Activated CD4-positive, alpha-beta memory T cell treated with anti-CD3 and anti-CD28 coated beads, Interleukin-2, amount 10 ng/mL, durations not matched to agents 7 days and 5 days (primary cell): ENCODE results near the gene NME8. TPM values are rescaled to one million over a fixed set of nuclear protein-coding genes. Genes with fewer than 3 reads are reported as not detected.
"Not testable (repeated sequence)": the region's sequence is repeated elsewhere in the genome, so short reads cannot be mapped to it uniquely, and the experiment has no call there.

Experiments used
- CTCF ChIA-PET: fragments of 350-600 bp; sonication (Branson Sonifier 250); formaldehyde crosslinking; loops from one replicate; lab custom pipeline; 2021; ENCODE audit warnings: antibody characterized with exemption, inconsistent platforms; lab: Charles Lee
- POLR2A ChIA-PET: fragments of 350-600 bp; sonication (Branson Sonifier 250); formaldehyde crosslinking; loops from one replicate; lab custom pipeline; 2021; ENCODE audit warnings: antibody characterized with exemption; lab: Charles Lee
- DNase-seq: peaks from one replicate; pipeline ENCODE4 v3.0.0-alpha.2; 2020
- H3K27ac Mint-ChIP-seq: one replicate; pipeline ENCODE4 v1.8.0; 2021; ENCODE audit warnings: mild to moderate bottlenecking, mixed read lengths
- H3K27me3 Mint-ChIP-seq: one replicate; pipeline ENCODE4 v1.8.0; 2021; ENCODE audit warnings: mixed read lengths
- H3K36me3 Mint-ChIP-seq: one replicate; pipeline ENCODE4 v1.8.0; 2021; ENCODE audit warnings: low read depth, mixed read lengths
- H3K4me1 Mint-ChIP-seq: one replicate; pipeline ENCODE4 v1.8.0; 2021; ENCODE audit warnings: mixed read lengths
- H3K4me3 Mint-ChIP-seq: one replicate; pipeline ENCODE4 v1.8.0; 2021; ENCODE audit warnings: mild to moderate bottlenecking, mixed read lengths
- H3K9me3 Mint-ChIP-seq: one replicate; pipeline ENCODE4 v1.8.0; 2021; ENCODE audit warnings: mixed read lengths
- total RNA-seq, 2 experiments: library from RNA; stranded (reverse); gene quantifications; one replicate each; pipeline ENCODE4 v1.2.3, GENCODE V29; 2021

Gene NME8, protein sequence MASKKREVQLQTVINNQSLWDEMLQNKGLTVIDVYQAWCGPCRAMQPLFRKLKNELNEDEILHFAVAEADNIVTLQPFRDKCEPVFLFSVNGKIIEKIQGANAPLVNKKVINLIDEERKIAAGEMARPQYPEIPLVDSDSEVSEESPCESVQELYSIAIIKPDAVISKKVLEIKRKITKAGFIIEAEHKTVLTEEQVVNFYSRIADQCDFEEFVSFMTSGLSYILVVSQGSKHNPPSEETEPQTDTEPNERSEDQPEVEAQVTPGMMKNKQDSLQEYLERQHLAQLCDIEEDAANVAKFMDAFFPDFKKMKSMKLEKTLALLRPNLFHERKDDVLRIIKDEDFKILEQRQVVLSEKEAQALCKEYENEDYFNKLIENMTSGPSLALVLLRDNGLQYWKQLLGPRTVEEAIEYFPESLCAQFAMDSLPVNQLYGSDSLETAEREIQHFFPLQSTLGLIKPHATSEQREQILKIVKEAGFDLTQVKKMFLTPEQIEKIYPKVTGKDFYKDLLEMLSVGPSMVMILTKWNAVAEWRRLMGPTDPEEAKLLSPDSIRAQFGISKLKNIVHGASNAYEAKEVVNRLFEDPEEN
- total RNA-seq = not detected

DNA sequence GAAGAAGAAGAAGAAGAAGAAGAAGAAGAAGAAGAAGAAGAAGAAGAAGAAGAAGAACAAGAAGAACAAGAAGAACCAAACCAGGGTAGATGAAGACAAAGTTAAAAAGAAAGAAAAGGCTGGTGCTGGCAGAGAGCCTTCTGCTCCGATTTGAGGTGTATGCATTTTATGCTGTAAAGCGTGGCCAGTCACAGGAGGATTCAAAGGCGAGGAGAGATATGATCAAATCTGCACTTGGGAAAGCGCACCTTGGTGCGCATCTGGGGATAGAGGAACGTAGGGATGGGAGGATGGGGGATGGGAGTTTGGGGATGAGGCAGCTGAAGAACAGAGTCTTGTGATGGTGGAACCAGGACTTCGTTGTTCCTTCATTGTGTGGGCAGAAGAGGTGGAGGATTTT, at the start of gene NME8:
NME8 (plus strand) TSS at position 301 of the 400 bp plus-strand sequence. CDS start 1,670 bp downstream, outside the sequence.
- ChIA-PET CTCF (no interaction called here), POLR2A (no interaction called here)
- Mint-ChIP-seq H3K4me1 (no peaks in the 10 kb centered on the region), H3K27me3 (peaks cover 2% of the 10 kb centered on the region), H3K4me3 (no peak within 1 kb of the TSS), H3K36me3 (no peaks in the 10 kb centered on the region), H3K9me3 (peaks cover 6% of the 10 kb centered on the region), H3K27ac (no peak within 1 kb of the TSS)
- DNase-seq = no peak

DNA sequence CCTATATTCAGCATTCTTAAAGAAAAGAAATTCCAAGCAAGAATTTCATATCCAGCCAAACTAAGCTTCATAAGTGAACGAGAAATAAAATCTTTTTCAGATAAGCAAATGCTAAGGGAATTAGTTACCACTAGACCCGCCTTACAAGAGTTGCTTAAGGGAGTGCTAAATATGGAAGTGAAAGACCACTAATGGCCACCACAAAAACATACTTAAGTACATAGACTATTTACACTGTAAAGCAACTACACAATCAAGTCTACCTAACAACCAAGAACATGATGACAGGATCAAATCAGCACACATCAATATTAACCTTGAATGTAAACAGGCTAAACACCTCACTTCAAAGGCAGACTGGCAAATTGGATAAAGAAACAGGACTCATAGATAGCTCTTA, 42.2 kb upstream of the NME8 start:
- H3K4me1 Mint-ChIP-seq = no peaks in the 10 kb centered on the region
- CTCF ChIA-PET = no interaction called here
- POLR2A ChIA-PET = no interaction called here
- no peak overlapping the region for H3K4me3 Mint-ChIP-seq
- no peak for DNase-seq
- H3K27me3 Mint-ChIP-seq = peaks cover 6% of the 10 kb centered on the region
- no peaks in the 10 kb centered on the region for H3K36me3 Mint-ChIP-seq
- no peak overlapping the region for H3K27ac Mint-ChIP-seq
- no peaks in the 10 kb centered on the region for H3K9me3 Mint-ChIP-seq

DNA sequence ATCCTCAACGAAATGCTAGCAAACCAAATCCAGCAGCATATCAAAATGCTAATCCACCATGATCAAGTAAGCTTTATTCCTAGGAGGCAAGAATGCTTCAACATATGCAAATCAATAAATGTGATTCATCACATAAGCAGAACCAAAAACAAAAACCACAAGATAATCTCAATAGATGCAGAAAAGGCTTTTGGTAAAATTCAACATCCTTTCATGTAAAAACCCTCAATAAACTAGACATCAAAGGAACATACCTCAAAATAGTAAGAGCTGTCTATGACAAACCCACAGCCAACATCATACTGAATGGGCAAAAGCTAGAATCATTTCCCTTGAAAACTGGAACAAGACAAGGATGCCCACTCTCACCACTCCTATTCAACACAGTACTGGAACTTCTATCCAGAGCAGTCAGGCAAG, 36.2 kb upstream of the NME8 start:
- H3K4me3 Mint-ChIP-seq, POLR2A ChIA-PET, H3K27me3 Mint-ChIP-seq, CTCF ChIA-PET, DNase-seq, H3K27ac Mint-ChIP-seq, H3K9me3 Mint-ChIP-seq, H3K36me3 Mint-ChIP-seq, H3K4me1 Mint-ChIP-seq: not testable (repeated sequence)

DNA sequence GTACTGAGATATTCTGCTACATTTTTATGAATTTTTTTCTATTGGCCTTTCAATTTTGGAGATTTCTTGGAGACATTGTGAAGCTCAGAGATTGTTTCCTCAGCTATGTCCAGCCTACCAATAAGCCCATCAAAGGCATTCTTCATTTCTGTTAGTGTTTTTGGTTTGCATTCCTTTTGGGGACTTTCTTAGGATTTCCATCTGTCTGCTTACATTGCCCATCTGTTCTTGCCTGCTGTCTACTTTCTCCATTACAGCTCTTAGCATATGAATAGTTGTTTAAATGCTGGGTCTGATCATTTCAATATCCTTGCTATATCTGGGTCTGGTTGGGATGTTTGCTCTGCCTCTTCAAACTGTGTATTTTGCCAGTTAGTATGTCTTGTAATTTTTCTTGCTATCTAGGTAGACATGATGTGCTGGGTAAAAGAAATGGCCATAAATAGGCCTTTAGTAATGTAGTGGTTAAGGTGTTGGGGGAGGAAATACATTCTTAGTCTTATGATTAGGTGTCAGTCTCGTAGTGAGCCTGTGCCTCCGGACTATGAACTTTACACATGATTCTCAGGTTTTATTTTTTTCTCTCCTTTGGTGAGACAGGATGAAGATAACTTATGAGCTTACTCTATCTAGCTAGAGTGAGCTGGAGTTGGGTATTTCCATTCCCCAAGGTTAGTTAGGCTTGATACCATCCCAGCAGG, 32.6 kb upstream of the NME8 start:
- Mint-ChIP-seq H3K36me3 (no peaks in the 10 kb centered on the region), H3K27ac (no peak overlapping the region), H3K4me3 (no peak overlapping the region), H3K9me3 (no peaks in the 10 kb centered on the region), H3K27me3 (peaks cover 4% of the 10 kb centered on the region), H3K4me1 (peaks cover 7% of the 10 kb centered on the region)
- ChIA-PET POLR2A (no interaction called here), CTCF (interaction anchor here (1.2 kb wide), 1 partner anchor 18 kb away, joined by 4 read pairs; no protein-coding TSS in a partner anchor)
- no peak for DNase-seq

DNA sequence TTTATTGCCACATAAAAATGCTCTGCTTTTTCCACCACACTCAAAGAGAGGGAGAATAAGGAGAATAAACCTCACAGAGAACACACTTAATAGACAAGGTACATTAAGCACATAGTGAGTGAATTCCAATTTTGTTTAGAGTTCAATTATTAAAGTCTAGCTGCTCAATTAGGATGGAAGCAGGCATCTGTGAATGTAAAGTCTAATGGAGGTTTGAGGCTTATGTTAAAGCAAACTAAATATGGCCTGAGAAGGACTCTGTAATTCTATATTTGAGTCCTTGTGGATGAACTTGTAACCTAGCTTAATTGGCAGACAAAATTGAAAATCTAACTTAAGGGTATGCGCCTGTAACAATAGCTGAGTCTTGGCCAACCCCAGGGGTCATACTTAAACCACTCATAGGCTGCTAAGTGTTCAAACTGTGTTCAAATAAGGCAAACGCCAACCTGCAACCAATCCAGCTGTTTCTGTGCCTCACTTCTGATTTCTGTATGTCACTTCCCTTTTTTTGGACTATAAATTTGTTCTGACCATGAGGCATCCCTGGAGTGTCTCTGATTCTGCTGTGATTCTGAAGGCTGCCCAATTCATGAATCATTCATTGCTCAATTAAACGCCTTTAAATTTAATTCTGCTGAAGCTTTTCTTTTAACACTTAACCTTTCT, 31.3 kb upstream of the NME8 start:
- no peak for DNase-seq
- H3K36me3 Mint-ChIP-seq = no peaks in the 10 kb centered on the region
- ChIA-PET CTCF (no interaction called here), POLR2A (no interaction called here)
- H3K4me3 Mint-ChIP-seq = no peak overlapping the region
- H3K27ac Mint-ChIP-seq = no peak overlapping the region
- no peaks in the 10 kb centered on the region for H3K9me3 Mint-ChIP-seq
- H3K4me1 Mint-ChIP-seq = peaks cover 4% of the 10 kb centered on the region
- H3K27me3 Mint-ChIP-seq = peaks cover 4% of the 10 kb centered on the region

DNA sequence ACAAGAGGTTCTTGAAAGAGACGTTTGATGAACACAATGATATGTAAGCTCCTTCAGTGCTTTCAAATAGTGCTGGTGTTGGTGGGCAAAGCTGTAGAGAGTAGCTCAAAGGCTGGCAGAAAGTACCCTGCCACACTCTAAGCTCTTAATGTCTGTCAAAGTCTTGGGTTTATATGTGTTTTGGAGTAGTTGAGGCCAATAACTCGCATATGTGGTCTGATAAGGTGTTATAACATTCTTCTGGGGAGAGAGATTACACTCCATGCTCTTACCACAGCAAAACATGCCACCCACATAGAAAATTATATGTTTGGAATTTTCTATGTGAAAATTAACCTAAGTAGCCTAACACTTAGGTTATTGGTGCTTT, 30.8 kb upstream of the NME8 start:
- Mint-ChIP-seq H3K27me3 (peaks cover 6% of the 10 kb centered on the region), H3K36me3 (no peaks in the 10 kb centered on the region), H3K4me1 (peaks cover 2% of the 10 kb centered on the region), H3K27ac (no peak overlapping the region), H3K4me3 (no peak overlapping the region), H3K9me3 (no peaks in the 10 kb centered on the region)
- DNase-seq = no peak
- ChIA-PET POLR2A (no interaction called here), CTCF (interaction anchor here (1.4 kb wide), 1 partner anchor 16 kb away, joined by 3 read pairs; no protein-coding TSS in a partner anchor)

DNA sequence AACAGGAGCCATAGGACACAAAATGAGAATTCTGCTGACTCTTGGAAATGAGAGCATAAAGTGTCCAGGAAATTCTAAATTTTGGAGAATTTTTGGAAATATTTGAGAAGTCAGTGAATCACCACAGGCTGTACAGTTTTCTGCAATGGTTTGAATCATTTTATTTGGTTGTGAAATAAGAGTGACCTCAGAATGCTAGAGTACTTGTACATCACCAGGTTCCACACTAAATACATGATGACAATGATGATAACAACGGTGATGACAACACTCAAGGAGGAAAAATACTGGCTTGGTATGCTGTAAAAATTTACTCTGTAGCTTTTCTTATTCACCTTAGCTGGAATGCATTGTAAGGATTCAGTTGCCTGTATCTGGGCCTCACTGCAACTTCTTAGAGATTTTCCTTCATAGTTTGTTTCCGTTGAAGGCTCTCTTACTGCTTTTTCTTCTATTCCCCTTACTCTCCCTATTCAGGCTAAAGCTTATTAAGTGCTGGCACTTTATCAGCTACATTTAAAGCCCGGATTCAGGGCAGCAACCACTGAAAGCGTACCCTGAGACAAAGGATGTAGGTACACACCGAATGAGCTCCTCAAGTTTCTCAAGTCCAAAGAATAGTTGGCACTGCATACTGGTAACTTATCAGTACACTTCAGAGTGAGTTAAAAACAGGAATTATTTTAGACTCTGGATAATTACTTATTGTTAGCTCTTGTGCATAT, 30.2 kb upstream of the NME8 start:
- peaks cover 2% of the 10 kb centered on the region for H3K4me1 Mint-ChIP-seq
- CTCF ChIA-PET = interaction anchor here (1.4 kb wide), 1 partner anchor 16 kb away, joined by 3 read pairs; no protein-coding TSS in a partner anchor
- H3K27ac Mint-ChIP-seq = no peak overlapping the region

DNA sequence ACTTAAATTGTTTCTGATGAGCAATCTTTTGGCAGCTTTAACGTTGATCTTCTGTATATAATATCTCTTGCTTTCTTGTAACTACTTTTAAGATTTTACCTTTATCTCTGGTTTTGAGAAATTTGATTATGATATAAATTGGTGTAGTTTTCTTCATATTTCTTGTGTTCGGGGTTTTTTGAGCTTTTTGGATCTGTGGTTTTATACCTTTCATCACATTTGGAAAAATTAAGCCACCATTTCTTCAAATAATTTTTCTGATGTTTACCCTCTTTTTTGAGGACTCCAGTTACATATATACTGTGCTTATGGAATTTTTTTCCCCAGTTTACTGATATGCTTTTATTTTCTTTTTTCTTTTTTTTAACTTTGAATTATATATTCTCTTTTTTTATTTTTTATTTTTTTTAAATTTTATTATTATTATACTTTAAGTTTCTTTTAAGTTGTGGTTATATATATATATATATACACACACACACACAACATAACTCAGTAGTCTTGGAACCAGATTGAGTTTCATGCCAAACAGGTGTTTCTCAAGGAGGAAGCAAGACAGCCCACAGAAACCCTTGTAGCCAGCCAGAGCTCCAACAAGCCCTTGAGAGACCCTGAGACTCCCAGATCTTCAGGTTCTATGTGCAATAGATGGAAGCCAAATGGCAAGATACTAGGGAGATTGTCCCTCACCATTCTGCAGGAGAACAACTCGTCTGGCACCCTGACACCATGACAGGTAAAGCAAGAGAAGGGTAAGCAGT, 27.5 kb upstream of the NME8 start:
- no peak for DNase-seq
- Mint-ChIP-seq H3K4me1 (peaks cover 10% of the 10 kb centered on the region), H3K9me3 (no peaks in the 10 kb centered on the region), H3K36me3 (no peaks in the 10 kb centered on the region), H3K27ac (no peak overlapping the region), H3K27me3 (peaks cover 9% of the 10 kb centered on the region), H3K4me3 (no peak overlapping the region)
- ChIA-PET POLR2A (no interaction called here), CTCF (interaction anchor here (0.9 kb wide), 1 partner anchor 10 kb away, joined by 3 read pairs; no protein-coding TSS in a partner anchor)

More for the DNA sequence above, 30.2 kb upstream of the NME8 start:
- Mint-ChIP-seq H3K4me3 (no peak overlapping the region), H3K27me3 (peaks cover 8% of the 10 kb centered on the region), H3K9me3 (no peaks in the 10 kb centered on the region), H3K36me3 (no peaks in the 10 kb centered on the region)
- POLR2A ChIA-PET = no interaction called here
- DNase-seq = no peak

DNA sequence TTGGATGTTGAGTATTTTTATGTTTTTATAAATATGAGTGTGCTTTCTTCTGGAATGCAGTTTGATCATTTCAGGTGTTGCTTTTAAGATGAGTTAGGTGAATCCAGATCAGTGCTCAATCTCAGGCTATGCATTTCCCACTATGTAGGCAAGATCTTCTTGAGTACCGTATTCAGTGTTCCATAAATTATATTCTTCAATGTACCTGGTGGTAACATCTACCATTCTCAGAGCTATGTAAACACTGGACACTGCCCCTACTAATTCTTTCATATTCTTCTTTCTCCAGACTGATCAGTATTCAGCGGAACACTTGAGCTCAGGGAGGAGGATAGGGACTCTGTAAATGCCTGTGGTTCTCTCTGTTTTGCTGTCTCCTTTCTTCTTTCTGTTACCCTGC, 25.5 kb upstream of the NME8 start:
- CTCF ChIA-PET = no interaction called here
- no peak for DNase-seq

DNA sequence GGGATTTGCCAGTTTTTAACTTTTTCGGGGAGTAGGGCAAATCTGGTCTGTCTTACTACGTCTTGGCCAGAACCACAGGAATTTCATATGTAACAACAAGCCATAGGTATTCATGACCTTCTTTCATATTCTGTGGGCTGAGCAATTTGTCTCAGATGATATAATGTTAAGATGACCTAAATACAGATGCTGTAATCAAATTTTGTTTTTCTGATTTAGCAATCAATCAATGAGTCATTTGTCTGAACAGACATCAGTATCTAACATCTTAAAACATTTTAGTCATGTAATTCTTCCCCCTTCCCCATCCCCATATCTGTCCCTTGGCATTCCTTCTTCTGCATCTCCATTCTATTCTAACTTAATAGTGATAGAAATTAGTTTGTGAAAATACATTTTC, 24.8 kb upstream of the NME8 start:
- no peak overlapping the region for H3K27ac Mint-ChIP-seq
- no peaks in the 10 kb centered on the region for H3K9me3 Mint-ChIP-seq
- ChIA-PET CTCF (no interaction called here), POLR2A (no interaction called here)
- peaks cover 13% of the 10 kb centered on the region for H3K27me3 Mint-ChIP-seq
- DNase-seq = no peak
- peaks cover 9% of the 10 kb centered on the region for H3K4me1 Mint-ChIP-seq
- no peak overlapping the region for H3K4me3 Mint-ChIP-seq
- no peaks in the 10 kb centered on the region for H3K36me3 Mint-ChIP-seq

More for the DNA sequence above, 25.5 kb upstream of the NME8 start:
- Mint-ChIP-seq H3K27me3 (peaks cover 13% of the 10 kb centered on the region), H3K27ac (no peak overlapping the region), H3K4me3 (no peak overlapping the region), H3K4me1 (peaks cover 9% of the 10 kb centered on the region), H3K9me3 (no peaks in the 10 kb centered on the region), H3K36me3 (no peaks in the 10 kb centered on the region)
- POLR2A ChIA-PET = no interaction called here

DNA sequence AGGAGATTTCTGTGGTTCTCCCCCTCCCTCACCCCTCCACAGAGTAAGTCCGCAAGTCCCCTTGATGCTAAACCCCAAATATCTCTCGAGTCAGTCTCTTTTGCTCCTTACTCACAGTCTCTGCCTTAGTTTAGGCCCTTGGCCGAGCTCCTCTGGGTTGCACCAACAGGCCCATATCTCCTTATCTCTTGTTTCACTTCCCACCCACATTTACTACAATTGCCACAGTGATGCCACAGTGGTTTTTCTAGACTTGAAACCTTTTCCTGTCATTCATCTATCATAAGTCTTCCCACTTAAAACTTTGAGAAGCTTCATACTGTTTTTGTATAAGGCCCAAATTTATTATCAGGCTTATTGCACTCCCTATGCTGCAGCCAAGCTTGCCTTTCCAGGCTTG, 23.4 kb upstream of the NME8 start:
- CTCF ChIA-PET = no interaction called here
- no peaks in the 10 kb centered on the region for H3K9me3 Mint-ChIP-seq
- H3K27me3 Mint-ChIP-seq = peaks cover 19% of the 10 kb centered on the region
- no peak for DNase-seq
- no peaks in the 10 kb centered on the region for H3K36me3 Mint-ChIP-seq
- peaks cover 9% of the 10 kb centered on the region for H3K4me1 Mint-ChIP-seq
- H3K27ac Mint-ChIP-seq = no peak overlapping the region
- H3K4me3 Mint-ChIP-seq = no peak overlapping the region
- POLR2A ChIA-PET = no interaction called here

DNA sequence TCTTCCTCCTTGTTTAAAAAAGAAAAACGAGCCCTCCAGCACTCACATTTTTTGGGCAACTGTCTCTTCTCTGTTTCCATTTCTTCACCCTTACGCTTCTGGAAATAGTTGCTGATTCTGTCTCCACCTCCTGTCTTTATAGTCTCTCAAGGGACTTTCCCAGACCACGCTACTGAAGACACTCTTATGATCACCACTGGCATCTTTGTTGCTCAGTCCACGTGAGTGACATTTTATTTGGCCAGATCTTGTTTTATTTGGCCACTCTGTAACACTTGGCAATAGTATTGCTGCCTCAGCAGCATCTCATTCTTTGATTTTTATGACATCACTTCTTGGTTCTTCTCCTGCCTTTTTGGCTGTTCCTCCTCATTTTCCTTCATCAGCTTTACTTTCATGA, 21.6 kb upstream of the NME8 start:
- H3K36me3 Mint-ChIP-seq = no peaks in the 10 kb centered on the region
- peaks cover 20% of the 10 kb centered on the region for H3K27me3 Mint-ChIP-seq
- ChIA-PET POLR2A (no interaction called here), CTCF (no interaction called here)
- no peak overlapping the region for H3K27ac Mint-ChIP-seq
- H3K4me3 Mint-ChIP-seq = no peak overlapping the region
- H3K9me3 Mint-ChIP-seq = no peaks in the 10 kb centered on the region
- DNase-seq = no peak
- peaks cover 9% of the 10 kb centered on the region for H3K4me1 Mint-ChIP-seq
